Measurements from ENCODE around the gene HEMK1.

DNA sequence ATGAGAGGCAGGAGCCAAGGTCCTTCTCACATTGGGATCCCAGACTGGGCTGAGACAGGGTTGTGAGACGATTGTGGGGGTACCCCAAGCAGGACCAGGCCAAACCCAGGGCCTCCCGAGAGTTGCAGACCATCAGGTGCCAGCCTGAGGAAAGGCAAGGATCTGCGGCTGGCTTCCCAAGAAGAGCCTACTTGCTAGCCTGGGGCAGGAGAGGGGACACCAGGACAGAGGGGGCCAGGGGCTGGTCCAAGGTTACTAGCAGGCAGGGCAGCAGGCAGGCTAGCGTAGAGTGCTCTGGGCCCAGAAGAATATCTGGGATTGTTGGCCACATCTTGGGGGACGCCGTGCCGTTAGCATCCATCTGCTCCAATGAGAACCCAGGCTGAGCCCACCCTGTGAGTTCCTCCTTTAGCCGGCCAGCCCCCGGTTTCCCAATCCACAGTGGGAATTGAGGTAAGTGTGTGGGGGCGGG lies 41.7 kb downstream of the HEMK1 start:
- TF ChIP-seq, protein P1, sequence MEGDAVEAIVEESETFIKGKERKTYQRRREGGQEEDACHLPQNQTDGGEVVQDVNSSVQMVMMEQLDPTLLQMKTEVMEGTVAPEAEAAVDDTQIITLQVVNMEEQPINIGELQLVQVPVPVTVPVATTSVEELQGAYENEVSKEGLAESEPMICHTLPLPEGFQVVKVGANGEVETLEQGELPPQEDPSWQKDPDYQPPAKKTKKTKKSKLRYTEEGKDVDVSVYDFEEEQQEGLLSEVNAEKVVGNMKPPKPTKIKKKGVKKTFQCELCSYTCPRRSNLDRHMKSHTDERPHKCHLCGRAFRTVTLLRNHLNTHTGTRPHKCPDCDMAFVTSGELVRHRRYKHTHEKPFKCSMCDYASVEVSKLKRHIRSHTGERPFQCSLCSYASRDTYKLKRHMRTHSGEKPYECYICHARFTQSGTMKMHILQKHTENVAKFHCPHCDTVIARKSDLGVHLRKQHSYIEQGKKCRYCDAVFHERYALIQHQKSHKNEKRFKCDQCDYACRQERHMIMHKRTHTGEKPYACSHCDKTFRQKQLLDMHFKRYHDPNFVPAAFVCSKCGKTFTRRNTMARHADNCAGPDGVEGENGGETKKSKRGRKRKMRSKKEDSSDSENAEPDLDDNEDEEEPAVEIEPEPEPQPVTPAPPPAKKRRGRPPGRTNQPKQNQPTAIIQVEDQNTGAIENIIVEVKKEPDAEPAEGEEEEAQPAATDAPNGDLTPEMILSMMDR (IDR thresholded peaks at IDR 0.05; ENCODE audit: control extremely low read depth in 1 of 3, insufficient read depth in 1 of 3, low read depth in 1 of 3, low read length in 3 of 3) = no peak
- TF ChIP-seq TBP (IDR thresholded peaks at IDR 0.05; ENCODE audit: low read depth, low read length) = no peak
- TF ChIP-seq POLR2A (IDR thresholded peaks at IDR 0.05; ENCODE audit: control extremely low read depth in 1 of 2, low read depth in 2 of 2, low read length in 2 of 2) = no peak
- TF ChIP-seq TEAD4 (IDR thresholded peaks at IDR 0.05; ENCODE audit: low read depth, low read length) = no peak
- no peak for TF ChIP-seq RAD21 (IDR thresholded peaks at IDR 0.05 in 1 of 2, conservative IDR thresholded peaks at IDR 0.05 in 1 of 2; ENCODE audit: low read depth in 2 of 2, low read length in 2 of 2)
- no peak for TF ChIP-seq POLR2AphosphoS5 (IDR thresholded peaks at IDR 0.05; ENCODE audit: low read depth, low read length)
- TF ChIP-seq YY1 (IDR thresholded peaks at IDR 0.05; ENCODE audit: low read depth, low read length) = no peak
- TF ChIP-seq NRF1 (IDR thresholded peaks at IDR 0.05; ENCODE audit: low read depth, low read length) = no peak
- no peak for TF ChIP-seq HDAC2 (IDR thresholded peaks at IDR 0.05; ENCODE audit: borderline replicate concordance in 1 of 2, low read depth in 2 of 2, low read length in 2 of 2)
- TF ChIP-seq JUND (IDR thresholded peaks at IDR 0.05; ENCODE audit: low read length) = no peak
- no peak for TF ChIP-seq CHD2 (IDR thresholded peaks at IDR 0.05; ENCODE audit: low read length)
